Nephron (organoid): Measurements from ENCODE around the gene ST8SIA4.

Experiments
- H3K27ac Mint-ChIP-seq, 3 experiments: 2 replicates each; pipeline ENCODE4 v1.8.0; 2020; ENCODE audit warnings: mixed read lengths in 3 of 3, mild to moderate bottlenecking in 2 of 3, moderate library complexity in 1 of 3
- H3K27me3 Mint-ChIP-seq: 2 replicates; pipeline ENCODE4 v1.8.0; 2021; ENCODE audit warnings: low read depth, mild to moderate bottlenecking, moderate library complexity, mixed read lengths
- H3K36me3 Mint-ChIP-seq: 2 replicates; pipeline ENCODE4 v1.8.0; 2020; ENCODE audit warnings: low read depth, mixed read lengths
- H3K4me1 Mint-ChIP-seq: 2 replicates; pipeline ENCODE4 v1.8.0; 2020; ENCODE audit warnings: mixed read lengths
- H3K4me3 Mint-ChIP-seq, 3 experiments: 2 replicates each; pipeline ENCODE4 v1.8.0; 2020; ENCODE audit warnings: mild to moderate bottlenecking in 3 of 3, mixed read lengths in 3 of 3, moderate library complexity in 2 of 3
- H3K9me3 Mint-ChIP-seq: 2 replicates; pipeline ENCODE4 v1.8.0; 2020; ENCODE audit warnings: mixed read lengths
- CTCF ChIP-seq, 3 experiments: fragments of 200-600 bp; sonication (generic); IDR thresholded peaks; one replicate each; pipeline ENCODE4 v1.5.0; 2021; ENCODE audit warnings: antibody characterized with exemption in 3 of 3; ENCODE audit not compliant: unreplicated experiment in 3 of 3

ST8SIA4 gene

GRCh38 chr5:100832252-100833230 is 70.5 kb downstream of the ST8SIA4 start:
- Mint-ChIP-seq H3K36me3 (no peaks in the 10 kb centered on the region), H3K9me3 (no peaks in the 10 kb centered on the region), H3K4me1 (peaks cover 10% of the 10 kb centered on the region), H3K27ac (no peak overlapping the region), H3K4me3 (no peak overlapping the region), H3K27me3 (no peaks in the 10 kb centered on the region)
- TF ChIP-seq CTCF (IDR thresholded peaks at IDR 0.05; ENCODE audit: unreplicated experiment in 3 of 3): no peak

GRCh38 chr5:100828898-100829356 is 74.2 kb downstream of the ST8SIA4 start:
- Mint-ChIP-seq H3K4me1 (peaks cover 19% of the 10 kb centered on the region), H3K36me3 (no peaks in the 10 kb centered on the region), H3K9me3 (no peaks in the 10 kb centered on the region), H3K27ac (no peak overlapping the region), H3K27me3 (no peaks in the 10 kb centered on the region), H3K4me3 (no peak overlapping the region)
- TF ChIP-seq CTCF (IDR thresholded peaks at IDR 0.05; ENCODE audit: unreplicated experiment in 3 of 3): no peak

- peaks cover 19% of the 10 kb centered on the region for H3K4me1 Mint-ChIP-seq
- no peaks in the 10 kb centered on the region for H3K27me3 Mint-ChIP-seq
- no peak for TF ChIP-seq CTCF (IDR thresholded peaks at IDR 0.05; ENCODE audit: unreplicated experiment in 3 of 3)
- H3K27ac Mint-ChIP-seq: peak overlapping the region; percentile 19 to 66 (median 50)
- no peaks in the 10 kb centered on the region for H3K36me3 Mint-ChIP-seq
- H3K4me3 Mint-ChIP-seq: no peak overlapping the region
- no peaks in the 10 kb centered on the region for H3K9me3 Mint-ChIP-seq
Observed at GRCh38 chr5:100828071-100828897, 74.8 kb downstream of the ST8SIA4 start.

GRCh38 chr5:100827481-100827889 is 75.6 kb downstream of the ST8SIA4 start:
- no peaks in the 10 kb centered on the region for H3K36me3 Mint-ChIP-seq
- no peak for TF ChIP-seq CTCF (IDR thresholded peaks at IDR 0.05; ENCODE audit: unreplicated experiment in 3 of 3)
- H3K9me3 Mint-ChIP-seq: no peaks in the 10 kb centered on the region
- H3K4me3 Mint-ChIP-seq: no peak overlapping the region
- peak overlapping the region in 2 of 3 experiments; percentile 50 to 66 for H3K27ac Mint-ChIP-seq
- H3K27me3 Mint-ChIP-seq: no peaks in the 10 kb centered on the region
- H3K4me1 Mint-ChIP-seq: peaks cover 19% of the 10 kb centered on the region

GRCh38 chr5:100826133-100826532 is 76.9 kb downstream of the ST8SIA4 start:
- no peaks in the 10 kb centered on the region for H3K9me3 Mint-ChIP-seq
- no peak overlapping the region for H3K4me3 Mint-ChIP-seq
- H3K27me3 Mint-ChIP-seq: no peaks in the 10 kb centered on the region
- H3K4me1 Mint-ChIP-seq: peaks cover 19% of the 10 kb centered on the region
- no peak overlapping the region for H3K27ac Mint-ChIP-seq
- H3K36me3 Mint-ChIP-seq: no peaks in the 10 kb centered on the region
- no peak for TF ChIP-seq CTCF (IDR thresholded peaks at IDR 0.05; ENCODE audit: unreplicated experiment in 3 of 3)
